ENCODE measurements around the gene KIRREL1.

The KIRREL1 gene

DNA sequence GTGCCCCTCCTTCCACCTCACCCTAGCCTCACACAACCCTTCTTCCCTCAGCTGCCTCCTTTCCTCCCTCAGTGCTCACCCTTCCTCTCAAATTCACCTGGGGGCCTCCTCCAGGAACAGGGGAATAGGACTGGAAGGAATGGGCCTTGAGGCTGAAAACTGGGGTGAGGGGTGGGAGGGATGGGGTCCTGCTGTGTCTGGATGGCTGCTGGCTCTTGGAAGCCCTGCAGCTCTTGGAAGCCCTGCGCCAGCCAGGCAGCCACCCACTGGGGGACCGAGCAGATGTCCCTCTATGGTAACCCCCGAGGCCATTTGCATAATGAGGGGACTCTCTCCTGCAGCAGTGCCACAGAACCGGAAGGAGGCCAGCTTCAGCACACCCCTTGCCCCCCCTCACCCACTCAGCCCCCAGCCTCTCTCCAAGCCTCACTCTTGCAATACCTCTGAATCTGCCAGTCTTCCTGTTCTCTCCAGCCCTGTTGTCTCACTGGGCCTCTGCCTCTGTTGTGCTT lies 85.2 kb downstream of the KIRREL1 start:
- Mint-ChIP-seq H3K27me3 (no peaks in the 10 kb centered on the region), H3K9me3 (ENCODE audit: low read depth) (no peaks in the 10 kb centered on the region), H3K4me3 (no peak overlapping the region), H3K4me1 (ENCODE audit: low read depth) (no peaks in the 10 kb centered on the region), H3K36me3 (no peaks in the 10 kb centered on the region), H3K27ac (no peak overlapping the region)

DNA sequence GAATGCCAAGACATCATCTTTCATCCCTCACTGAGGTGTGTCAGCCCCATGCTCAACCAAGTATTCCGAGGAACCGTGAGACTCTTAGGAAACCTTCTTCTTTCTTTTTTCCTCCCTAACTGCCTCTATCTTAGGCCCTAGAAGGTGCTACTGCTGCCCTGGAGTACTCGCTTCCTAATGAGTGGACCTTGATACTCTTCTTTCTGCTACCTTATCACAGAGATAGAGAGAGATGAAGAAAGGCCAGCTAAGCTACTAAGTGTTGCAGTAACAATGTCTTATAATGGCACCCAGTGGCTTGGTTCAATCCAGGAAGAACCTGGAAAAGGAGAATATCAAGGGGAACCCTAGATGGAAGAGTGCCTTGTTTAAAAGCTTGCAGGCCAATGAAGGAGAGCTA lies 86.6 kb downstream of the KIRREL1 start:
- Mint-ChIP-seq H3K27me3 (no peaks in the 10 kb centered on the region), H3K4me3 (no peak overlapping the region)

DNA sequence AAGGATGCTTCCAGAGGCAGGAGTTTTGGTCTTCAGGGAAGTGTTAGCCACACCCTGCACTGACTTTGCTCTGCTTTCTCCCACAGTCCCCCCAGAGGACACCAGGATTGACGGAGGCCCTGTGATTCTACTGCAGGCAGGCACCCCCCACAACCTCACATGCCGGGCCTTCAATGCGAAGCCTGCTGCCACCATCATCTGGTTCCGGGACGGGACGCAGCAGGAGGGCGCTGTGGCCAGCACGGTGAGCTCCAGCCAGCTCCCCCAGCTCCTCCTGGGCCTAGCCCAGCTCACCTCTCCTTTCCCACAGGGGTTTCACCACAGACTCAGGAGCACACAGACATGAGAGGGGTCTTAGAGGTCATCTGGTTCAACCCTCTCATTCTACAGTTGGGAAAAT lies 90.9 kb downstream of the KIRREL1 start:
- H3K4me1 Mint-ChIP-seq (ENCODE audit: low read depth): no peaks in the 10 kb centered on the region
- no peaks in the 10 kb centered on the region for H3K27me3 Mint-ChIP-seq
- H3K9me3 Mint-ChIP-seq (ENCODE audit: low read depth): no peaks in the 10 kb centered on the region
- no peaks in the 10 kb centered on the region for H3K36me3 Mint-ChIP-seq
- H3K27ac Mint-ChIP-seq: no peak overlapping the region
- no peak overlapping the region for H3K4me3 Mint-ChIP-seq

More for the DNA sequence above, 86.6 kb downstream of the KIRREL1 start:
- Mint-ChIP-seq H3K36me3 (no peaks in the 10 kb centered on the region), H3K4me1 (ENCODE audit: low read depth) (no peaks in the 10 kb centered on the region), H3K9me3 (ENCODE audit: low read depth) (no peaks in the 10 kb centered on the region), H3K27ac (no peak overlapping the region)

DNA sequence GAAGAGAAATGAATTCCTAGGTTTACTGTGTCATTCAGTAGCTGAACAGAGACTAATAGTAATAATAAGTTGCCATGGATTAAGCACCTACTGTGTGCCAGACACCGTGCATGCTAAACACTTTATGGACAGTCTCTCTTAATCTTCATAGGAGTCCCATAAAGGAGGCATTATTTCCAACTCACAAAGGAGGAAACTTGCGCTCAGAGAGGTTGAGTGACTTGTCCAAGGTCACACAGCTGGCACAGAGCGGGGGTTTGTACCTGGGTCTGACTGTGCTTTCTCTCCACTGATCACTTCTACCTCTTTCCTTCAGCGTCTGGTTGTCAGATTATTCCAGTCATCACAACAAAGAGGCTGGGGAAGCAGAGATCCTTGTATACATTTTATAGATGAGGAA lies 91.3 kb downstream of the KIRREL1 start:
- Mint-ChIP-seq H3K9me3 (ENCODE audit: low read depth) (no peaks in the 10 kb centered on the region), H3K4me1 (ENCODE audit: low read depth) (no peaks in the 10 kb centered on the region), H3K27me3 (no peaks in the 10 kb centered on the region), H3K4me3 (no peak overlapping the region), H3K36me3 (no peaks in the 10 kb centered on the region), H3K27ac (no peak overlapping the region)

GRCh38 chr1:158087320-158087927 lies 94.0 kb downstream of the KIRREL1 start:
- no peaks in the 10 kb centered on the region for H3K9me3 Mint-ChIP-seq (ENCODE audit: low read depth)
- H3K4me1 Mint-ChIP-seq (ENCODE audit: low read depth): no peaks in the 10 kb centered on the region
- no peak overlapping the region for H3K4me3 Mint-ChIP-seq
- no peak overlapping the region for H3K27ac Mint-ChIP-seq
- no peaks in the 10 kb centered on the region for H3K36me3 Mint-ChIP-seq
- H3K27me3 Mint-ChIP-seq: peaks cover 2% of the 10 kb centered on the region

DNA sequence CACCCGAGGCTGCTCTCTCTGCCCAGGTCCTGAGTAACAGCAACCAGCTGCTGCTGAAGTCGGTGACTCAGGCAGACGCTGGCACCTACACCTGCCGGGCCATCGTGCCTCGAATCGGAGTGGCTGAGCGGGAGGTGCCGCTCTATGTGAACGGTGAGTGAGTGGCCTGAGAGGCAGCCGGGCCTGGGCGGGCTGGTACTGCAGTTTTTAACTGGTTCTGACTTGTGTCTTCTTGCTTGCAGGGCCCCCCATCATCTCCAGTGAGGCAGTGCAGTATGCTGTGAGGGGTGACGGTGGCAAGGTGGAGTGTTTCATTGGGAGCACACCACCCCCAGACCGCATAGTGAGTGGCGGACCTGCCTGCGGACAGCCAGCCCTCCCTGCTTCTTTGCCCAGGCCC lies 96.0 kb downstream of the KIRREL1 start:
- Mint-ChIP-seq H3K27me3 (peaks cover 2% of the 10 kb centered on the region), H3K27ac (no peak overlapping the region)

GRCh38 chr1:158089925-158090637 lies 96.6 kb downstream of the KIRREL1 start:
- Mint-ChIP-seq H3K27ac (no peak overlapping the region), H3K4me3 (no peak overlapping the region), H3K4me1 (ENCODE audit: low read depth) (no peaks in the 10 kb centered on the region), H3K9me3 (ENCODE audit: low read depth) (no peaks in the 10 kb centered on the region), H3K36me3 (no peaks in the 10 kb centered on the region), H3K27me3 (peaks cover 2% of the 10 kb centered on the region)

More for the DNA sequence above, 96.0 kb downstream of the KIRREL1 start:
- no peaks in the 10 kb centered on the region for H3K36me3 Mint-ChIP-seq
- no peak overlapping the region for H3K4me3 Mint-ChIP-seq
- no peaks in the 10 kb centered on the region for H3K9me3 Mint-ChIP-seq (ENCODE audit: low read depth)
- no peaks in the 10 kb centered on the region for H3K4me1 Mint-ChIP-seq (ENCODE audit: low read depth)

GRCh38 chr1:158093376-158093775 lies 99.9 kb downstream of the KIRREL1 start:
- Mint-ChIP-seq H3K27ac (peak overlapping the region; percentile 41), H3K4me3 (no peak overlapping the region), H3K36me3 (no peaks in the 10 kb centered on the region)

GRCh38 chr1:158094571-158094970 lies 101.1 kb downstream of the KIRREL1 start:
- H3K4me1 Mint-ChIP-seq (ENCODE audit: low read depth): no peaks in the 10 kb centered on the region
- H3K36me3 Mint-ChIP-seq: no peaks in the 10 kb centered on the region
- peaks cover 2% of the 10 kb centered on the region for H3K27me3 Mint-ChIP-seq
- no peaks in the 10 kb centered on the region for H3K9me3 Mint-ChIP-seq (ENCODE audit: low read depth)
- H3K27ac Mint-ChIP-seq: no peak overlapping the region
- H3K4me3 Mint-ChIP-seq: no peak overlapping the region

More at GRCh38 chr1:158093376-158093775, 99.9 kb downstream of the KIRREL1 start:
- no peaks in the 10 kb centered on the region for H3K9me3 Mint-ChIP-seq (ENCODE audit: low read depth)
- peaks cover 2% of the 10 kb centered on the region for H3K27me3 Mint-ChIP-seq
- H3K4me1 Mint-ChIP-seq (ENCODE audit: low read depth): no peaks in the 10 kb centered on the region

DNA sequence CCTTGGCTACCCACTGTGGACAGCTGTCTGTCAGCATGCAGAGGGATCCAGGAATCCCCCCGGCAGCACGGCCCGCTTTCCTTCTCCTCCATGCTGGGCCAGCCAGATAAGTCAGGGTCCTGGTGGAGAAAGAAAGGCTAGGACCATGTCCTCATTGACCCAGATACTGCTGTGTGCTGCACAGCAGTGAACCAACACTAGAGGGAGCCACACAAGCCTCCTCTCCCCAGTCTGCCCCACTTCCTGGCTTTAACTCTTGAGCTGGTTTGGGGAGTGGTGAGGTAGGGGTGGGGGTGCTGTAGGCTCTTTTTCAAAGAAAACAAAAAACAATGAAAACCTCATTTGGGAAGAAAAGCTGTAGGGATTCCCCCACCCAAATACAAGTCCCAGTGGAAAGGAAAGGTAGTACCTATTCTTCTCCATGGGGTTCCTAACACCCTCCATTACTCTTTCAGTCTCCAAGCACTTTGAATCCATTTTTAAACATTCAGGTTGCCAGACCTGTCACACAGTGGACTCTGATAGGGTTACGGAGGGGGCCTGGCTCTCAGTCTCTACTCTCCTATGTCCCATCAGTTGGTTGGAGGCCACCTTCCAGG lies 102.4 kb downstream of the KIRREL1 start:
- Mint-ChIP-seq H3K36me3 (no peaks in the 10 kb centered on the region), H3K27ac (no peak overlapping the region), H3K4me1 (ENCODE audit: low read depth) (no peaks in the 10 kb centered on the region), H3K9me3 (ENCODE audit: low read depth) (no peaks in the 10 kb centered on the region), H3K4me3 (no peak overlapping the region), H3K27me3 (peaks cover 2% of the 10 kb centered on the region)

DNA sequence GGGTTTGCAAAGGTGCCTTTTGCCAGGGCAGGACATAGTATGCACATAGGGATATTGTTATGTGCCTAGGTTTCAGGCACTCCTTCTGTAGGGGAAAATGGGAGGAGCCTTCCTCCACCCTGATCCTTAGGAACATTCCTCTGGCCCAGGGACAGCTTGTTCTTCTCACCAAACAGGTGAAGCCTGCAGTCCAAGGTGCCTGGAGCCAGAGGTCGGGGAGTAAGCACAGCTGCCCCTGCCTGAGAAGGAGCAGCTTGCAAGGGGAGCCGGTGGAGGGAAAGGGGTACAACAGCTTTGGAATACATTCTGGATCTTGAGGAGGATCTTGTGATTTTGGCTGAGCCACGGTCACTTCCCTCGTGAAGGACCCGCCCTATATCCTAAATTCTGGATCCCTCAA lies 104.8 kb downstream of the KIRREL1 start:
- Mint-ChIP-seq H3K27ac (no peak overlapping the region), H3K36me3 (no peaks in the 10 kb centered on the region), H3K9me3 (ENCODE audit: low read depth) (no peaks in the 10 kb centered on the region), H3K27me3 (no peaks in the 10 kb centered on the region), H3K4me3 (no peak overlapping the region), H3K4me1 (ENCODE audit: low read depth) (peaks cover 7% of the 10 kb centered on the region)

GRCh38 chr1:158099185-158099584 lies 105.7 kb downstream of the KIRREL1 start:
- no peak overlapping the region for H3K4me3 Mint-ChIP-seq
- H3K27ac Mint-ChIP-seq: no peak overlapping the region
- H3K4me1 Mint-ChIP-seq (ENCODE audit: low read depth): peaks cover 7% of the 10 kb centered on the region
- no peaks in the 10 kb centered on the region for H3K27me3 Mint-ChIP-seq
- H3K36me3 Mint-ChIP-seq: no peaks in the 10 kb centered on the region
- no peaks in the 10 kb centered on the region for H3K9me3 Mint-ChIP-seq (ENCODE audit: low read depth)

DNA sequence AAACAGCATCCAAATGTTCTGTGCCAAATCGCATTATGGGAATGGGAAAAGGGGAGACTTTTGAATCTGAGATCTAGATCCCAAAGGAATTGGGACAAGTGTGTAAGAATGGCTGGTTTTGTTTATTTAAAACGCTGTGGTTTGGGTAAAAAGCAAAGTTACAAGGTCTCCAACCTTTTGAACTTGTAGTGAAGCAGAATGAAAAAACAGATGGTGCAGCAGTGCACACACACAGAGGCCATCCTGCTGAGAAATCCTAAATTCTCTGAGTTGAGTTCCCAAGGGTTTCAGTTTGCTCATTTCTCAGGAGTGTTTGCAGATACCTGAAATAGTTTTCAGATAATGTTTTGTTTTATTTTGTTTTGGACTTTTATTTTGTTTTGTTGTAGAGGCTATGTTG lies 107.1 kb downstream of the KIRREL1 start:
- H3K27ac Mint-ChIP-seq: no peak overlapping the region
- H3K27me3 Mint-ChIP-seq: no peaks in the 10 kb centered on the region
- no peaks in the 10 kb centered on the region for H3K9me3 Mint-ChIP-seq (ENCODE audit: low read depth)
- H3K36me3 Mint-ChIP-seq: no peaks in the 10 kb centered on the region
- H3K4me3 Mint-ChIP-seq: no peak overlapping the region
- H3K4me1 Mint-ChIP-seq (ENCODE audit: low read depth): peaks cover 7% of the 10 kb centered on the region

- Mint-ChIP-seq H3K27me3 (no peaks in the 10 kb centered on the region), H3K4me1 (ENCODE audit: low read depth) (peaks cover 7% of the 10 kb centered on the region), H3K36me3 (no peaks in the 10 kb centered on the region)
These were observed 108.0 kb downstream of the KIRREL1 start for GRCh38 chr1:158101455-158101854.

GRCh38 chr1:158101927-158102326 lies 108.5 kb downstream of the KIRREL1 start:
- no peak overlapping the region for H3K4me3 Mint-ChIP-seq
- H3K27ac Mint-ChIP-seq: no peak overlapping the region
- no peaks in the 10 kb centered on the region for H3K27me3 Mint-ChIP-seq
- no peaks in the 10 kb centered on the region for H3K36me3 Mint-ChIP-seq
- H3K4me1 Mint-ChIP-seq (ENCODE audit: low read depth): peaks cover 7% of the 10 kb centered on the region
- no peaks in the 10 kb centered on the region for H3K9me3 Mint-ChIP-seq (ENCODE audit: low read depth)

More at GRCh38 chr1:158101455-158101854, 108.0 kb downstream of the KIRREL1 start:
- Mint-ChIP-seq H3K4me3 (no peak overlapping the region), H3K9me3 (ENCODE audit: low read depth) (no peaks in the 10 kb centered on the region), H3K27ac (no peak overlapping the region)
